HG02798 (cell line): ENCODE measurements around the gene RNF220.

ENCODE experiments used
- ATAC-seq: cut with Tn5 transposase; IDR thresholded peaks from one replicate; pipeline ENCODE4 v1.9.1; 2021; ENCODE audit warnings: mild to moderate bottlenecking; ENCODE audit not compliant: unreplicated experiment, poor library complexity

The RNF220 gene

DNA sequence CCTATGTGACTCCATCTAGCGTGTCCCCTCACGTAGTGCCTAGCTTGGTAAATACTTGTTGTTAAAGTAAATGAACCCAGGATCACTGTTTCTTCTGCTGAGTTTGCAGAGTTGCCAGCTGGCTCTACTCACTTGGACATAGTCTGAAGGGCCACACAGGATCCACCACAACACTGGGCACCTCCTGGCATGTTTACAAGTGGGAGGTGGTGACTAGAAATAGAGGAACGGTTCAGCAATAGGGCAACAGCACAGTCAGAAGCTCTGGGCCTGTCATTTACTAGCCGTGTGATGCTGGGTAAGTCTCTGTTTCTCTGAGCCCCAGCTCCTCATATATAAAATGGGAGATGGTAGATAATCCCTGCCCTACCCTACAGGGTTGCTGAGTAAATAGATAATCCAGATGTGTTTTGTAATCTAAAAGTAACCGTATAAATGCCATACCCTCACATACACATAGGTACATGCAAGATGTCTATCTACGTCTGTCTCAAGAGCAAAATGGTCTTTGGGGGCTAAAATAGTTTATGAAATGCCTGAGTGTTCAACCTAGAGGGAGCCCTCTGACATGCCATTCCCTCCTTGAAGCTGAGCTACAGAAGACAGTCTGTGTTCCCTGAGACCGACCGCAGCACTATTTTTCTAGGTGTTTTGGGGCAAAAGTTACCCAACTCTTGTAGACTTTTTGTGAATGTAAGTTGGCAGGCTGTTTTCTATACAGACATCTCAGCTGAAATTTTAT lies 20.5 kb downstream of the RNF220 start:
- no peak for ATAC-seq

DNA sequence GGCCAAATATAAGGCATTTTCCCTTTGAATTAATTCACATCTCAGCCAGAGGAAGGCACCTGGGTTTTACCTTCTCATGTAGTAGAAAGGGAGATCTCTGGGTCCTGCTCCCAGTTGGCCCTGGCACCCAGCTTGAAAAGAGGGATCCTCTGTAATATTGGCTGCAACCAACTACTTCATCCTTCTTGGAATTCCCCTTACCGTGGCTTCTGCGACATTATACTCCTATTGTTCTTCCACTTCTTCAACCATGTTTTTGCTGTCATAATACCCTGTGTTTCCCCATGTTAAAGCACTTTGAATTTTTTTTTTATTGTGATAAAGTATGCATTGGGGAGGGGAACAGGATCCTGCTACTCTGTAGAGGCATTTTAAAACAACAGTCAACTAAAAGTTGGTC lies 26.8 kb downstream of the RNF220 start:
- no peak for ATAC-seq

DNA sequence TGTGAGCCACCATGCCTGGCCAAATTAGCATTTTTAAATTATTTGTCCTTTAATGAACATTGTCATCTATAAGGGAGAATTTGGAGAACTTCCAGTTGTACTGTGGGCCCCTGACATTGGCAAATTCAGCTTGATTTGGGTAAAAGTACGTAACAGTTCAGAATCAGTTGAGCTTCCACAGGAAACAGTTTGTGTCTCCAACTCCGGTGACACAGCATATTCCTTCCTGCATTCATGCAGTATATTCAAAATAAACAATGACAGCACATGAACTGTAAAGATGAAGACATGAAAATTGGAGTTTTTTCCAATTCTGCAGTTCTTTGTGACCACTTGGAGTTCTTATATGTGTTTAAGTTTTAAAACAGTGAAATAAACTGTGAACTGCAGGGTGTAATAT lies 28.2 kb downstream of the RNF220 start:
- no peak for ATAC-seq

DNA sequence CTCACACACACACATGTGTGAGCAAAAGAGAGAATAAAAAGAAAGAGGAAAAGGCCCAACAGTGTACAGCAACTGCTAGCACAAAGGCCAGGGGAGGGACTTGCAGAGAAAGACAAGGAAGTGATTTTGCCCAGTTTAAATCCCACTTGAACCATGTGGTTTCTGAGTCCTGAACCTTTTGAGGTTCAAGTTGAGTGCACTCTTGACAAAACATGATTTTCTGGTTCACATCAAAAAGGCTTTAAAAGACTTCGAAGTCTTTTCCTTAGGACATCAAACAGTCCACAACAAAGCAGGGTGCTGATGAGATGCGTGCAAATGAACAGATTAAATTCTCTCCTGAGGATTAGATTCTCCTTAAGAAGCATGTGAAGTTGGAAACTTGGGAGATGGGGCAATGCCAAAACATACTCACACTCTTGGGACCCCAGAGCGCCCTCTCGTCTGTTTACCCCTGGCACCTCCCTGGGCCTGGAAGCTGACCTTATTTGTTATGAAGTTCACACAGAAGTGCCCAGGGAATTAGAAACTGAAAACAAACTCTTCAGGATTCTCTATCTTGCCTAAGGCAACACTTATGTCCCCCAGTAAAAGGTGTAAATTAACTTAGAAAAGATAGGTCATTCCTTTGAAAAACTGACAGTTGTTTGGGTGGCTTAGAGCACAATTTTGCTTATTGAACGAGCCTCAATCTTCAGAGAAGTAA lies 31.5 kb downstream of the RNF220 start:
- ATAC-seq: no peak

DNA sequence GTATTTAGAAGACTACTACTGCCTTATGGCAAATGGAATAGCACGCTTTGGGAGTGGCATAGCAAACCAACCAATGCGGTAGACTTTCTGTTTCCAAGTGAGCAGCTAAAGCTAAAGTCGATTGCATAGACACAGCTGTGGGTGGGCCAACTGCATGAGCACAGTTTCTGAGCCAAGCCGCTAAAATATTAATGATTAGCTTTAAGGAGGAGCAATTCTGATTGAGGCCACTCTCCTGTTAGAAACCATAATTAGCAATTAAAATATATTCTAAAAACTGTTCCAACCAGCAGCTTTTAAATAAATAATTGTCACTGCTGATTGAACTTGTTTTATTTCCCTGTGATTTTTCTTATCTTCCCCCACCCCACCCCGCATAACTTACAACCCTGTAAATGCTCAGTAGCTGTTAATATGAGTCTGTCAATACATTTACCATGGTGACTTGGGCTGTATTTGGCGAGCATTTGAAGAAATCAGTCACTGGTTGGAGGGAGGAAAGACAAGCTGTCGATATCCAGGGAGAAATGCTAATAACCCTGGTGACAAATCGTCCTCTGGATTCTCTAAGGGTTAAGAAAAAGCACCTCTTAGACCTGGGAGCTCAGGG lies 32.2 kb downstream of the RNF220 start:
- no peak for ATAC-seq

DNA sequence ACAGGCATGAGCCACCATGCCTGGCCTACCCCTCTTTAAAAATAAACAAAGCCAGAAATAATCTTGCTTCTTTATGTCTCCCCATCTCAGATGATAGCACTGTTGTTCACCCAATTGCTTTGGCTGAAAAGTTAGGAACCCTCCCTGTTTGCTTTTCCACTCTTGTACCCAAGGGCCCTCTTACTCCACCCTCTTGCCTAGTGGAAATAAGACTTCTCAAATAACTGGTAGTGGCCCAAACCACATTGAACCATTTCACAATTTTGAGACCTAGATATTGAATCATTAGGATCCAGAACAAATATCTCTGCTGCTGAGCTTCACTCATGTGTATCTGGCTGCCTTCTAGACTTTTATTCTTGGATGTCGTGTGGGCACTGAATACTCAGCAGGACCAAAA lies 37.7 kb downstream of the RNF220 start:
- no peak for ATAC-seq

DNA sequence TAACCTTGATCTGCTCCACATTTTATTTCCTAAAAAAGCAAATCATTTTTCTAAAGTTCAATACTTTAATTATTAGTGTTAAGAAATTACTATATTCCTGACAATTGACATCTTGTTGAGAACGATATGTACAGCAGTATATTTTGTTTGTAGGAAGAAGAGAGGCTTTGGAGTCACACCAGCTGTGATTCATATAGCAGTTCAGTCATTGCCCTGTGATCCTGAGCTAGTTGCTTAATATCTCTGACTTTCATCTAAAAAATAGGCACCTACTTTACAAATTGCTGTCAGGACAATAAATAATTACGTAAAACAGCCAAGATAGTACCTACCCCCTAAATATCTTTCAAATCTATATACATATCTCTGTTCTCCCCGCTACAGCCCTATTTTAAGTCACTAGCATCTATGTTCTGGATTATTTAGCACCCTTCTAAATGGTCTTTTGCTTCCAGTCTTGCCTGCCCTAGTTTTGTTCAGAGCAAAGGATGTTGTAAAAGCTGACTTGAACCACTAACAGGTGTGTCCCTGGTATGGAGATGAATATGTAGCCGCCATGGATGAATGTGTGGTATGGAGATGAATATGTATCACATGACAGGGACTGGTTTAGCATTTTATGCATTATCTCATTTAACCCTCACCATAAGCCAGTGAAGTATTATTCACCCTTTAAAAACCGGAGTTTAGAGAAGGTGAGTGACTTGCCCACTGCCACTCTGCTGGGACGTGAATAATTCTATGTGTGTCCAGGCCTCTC lies 42.2 kb downstream of the RNF220 start:
- ATAC-seq: no peak

DNA sequence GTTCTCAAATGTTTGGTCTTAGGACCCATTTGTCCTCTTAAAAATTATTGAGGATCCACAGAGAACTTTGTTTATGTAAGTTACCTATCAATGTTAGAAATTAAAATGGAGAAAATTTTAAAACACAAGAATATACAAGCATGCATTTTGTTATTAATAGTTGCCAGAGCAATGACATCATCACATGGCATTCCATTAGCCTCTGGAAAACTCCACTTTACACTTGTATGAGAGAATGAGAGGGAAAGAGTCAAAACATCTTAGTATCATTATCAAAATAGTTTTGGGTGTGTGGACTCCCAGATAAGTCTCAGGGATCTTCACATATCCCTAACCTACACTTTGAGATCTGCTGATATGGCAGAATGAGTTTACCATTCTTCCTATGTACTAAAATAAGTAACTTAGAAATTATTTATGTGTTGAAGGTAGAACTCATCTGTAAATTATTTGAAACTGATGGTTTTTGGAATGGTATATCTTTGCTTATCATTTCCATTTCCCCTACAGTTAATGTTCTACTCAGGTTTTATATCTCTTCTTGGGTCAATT lies 48.8 kb downstream of the RNF220 start:
- ATAC-seq: no peak

DNA sequence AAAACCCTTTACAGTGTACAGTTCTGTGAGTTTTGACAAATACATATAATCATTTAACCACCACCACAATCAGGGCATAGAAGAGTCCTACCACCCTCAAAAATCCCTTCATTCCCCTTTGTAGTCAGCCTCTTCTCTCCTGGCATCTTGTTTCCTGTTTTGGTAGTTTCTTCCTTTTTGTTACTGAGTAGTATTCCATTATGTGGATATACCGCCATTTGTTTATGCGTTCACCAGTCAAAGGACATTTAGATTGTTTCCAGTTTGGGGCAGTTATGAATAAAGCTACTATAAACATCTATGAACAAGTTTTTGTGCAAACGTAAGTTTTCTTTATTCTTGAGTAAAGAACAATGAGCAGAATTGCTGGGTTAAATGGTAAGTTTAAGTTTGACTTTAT lies 49.6 kb downstream of the RNF220 start:
- ATAC-seq: no peak

DNA sequence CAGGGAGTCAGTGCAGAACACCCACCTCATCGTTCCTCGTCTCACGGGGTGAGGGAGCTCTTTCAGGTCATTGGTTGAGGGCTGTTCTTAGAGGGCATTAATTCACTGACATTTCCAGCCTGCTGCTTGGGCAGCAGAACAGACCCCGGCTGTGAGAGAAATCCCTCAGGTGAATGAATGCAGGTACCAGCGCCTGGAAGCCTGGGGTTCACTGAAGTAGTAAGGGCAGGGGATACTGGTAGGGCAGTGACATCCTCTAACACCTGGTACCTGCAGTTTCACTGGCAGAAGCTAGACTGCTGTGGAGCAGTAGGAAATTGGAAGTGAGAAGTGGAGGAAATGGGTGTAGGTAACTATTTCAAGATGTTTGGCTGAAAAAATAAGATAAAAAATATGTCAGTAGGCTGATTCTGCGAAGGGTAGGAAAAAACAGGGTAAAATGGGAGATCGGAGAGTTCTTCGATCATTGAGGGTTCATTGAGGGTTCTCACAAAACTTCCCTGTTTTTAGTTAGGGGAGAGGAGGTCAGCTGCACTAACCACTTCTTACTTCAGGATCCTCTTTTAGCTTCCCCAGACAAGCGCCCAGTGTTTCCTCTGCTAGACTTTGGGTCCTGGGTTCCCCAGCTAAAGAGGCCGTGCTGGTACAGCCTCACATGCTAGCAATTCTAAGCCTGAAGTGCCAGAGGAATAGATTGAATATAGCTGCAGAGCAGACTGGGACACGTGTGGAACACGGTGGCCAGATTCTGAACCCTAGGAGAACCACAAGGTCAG lies 55.2 kb downstream of the RNF220 start:
- no peak for ATAC-seq

DNA sequence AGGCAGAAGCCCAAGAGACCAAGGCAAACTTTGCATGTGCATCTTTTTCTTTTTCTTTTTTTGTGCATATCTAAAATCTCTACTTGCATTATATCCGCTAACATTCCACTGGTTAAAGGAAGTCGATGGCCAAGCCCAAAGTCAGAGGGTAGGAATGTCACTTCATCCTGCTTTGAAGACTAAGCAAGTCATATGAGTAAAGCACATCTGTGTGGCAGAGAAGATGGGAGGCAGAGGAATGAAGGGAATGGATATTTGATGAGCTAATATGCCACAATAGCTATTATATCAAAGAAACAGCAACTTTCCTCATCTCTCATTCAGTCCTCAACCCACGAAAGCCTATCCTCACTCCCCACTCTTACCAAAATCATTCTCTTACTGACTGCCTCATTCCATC lies 59.3 kb downstream of the RNF220 start:
- no peak for ATAC-seq

DNA sequence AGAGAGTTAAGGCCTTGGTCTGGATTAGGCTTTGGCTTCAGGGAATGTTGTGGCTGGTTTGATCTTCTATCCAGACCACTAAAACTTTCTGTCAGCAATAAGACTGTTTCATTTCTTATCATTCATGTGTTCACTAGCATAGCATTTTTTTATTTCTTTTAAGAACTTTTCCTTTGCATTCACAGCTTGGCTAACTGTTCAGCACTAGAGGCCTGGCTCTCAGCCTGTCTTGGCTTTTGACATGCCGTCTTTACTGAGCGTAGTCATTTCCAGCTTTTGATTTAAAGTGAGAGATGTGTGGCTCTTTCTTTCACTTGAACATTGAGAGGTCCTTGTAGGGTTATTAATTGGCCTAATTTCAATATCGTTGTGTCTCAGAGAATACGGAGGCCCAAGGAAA lies 62.5 kb downstream of the RNF220 start:
- ATAC-seq: no peak

DNA sequence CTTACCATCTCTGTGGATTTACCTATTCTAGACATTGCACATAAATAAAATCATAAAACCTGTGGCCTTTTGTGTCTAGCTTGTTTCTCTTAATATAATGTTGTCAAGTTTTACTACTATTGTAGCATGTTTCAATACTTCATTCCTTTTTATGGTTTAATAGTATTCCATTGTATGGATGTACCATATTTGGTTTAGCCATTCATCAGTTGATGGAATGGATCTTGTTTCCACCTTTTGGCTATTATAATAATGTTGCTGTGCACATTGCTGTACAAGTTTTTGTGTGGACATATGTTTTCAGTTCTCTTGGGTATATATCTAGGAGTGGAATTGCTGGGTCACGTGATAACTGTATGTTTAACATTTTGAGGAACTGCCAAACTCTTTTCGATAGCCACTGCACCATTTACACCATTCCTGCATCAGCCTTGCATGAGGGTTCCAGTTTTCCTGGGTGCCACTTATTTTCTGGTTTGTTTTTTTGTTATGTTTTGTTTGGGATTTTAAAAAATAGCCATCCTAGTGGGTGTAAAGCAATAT lies 66.9 kb downstream of the RNF220 start:
- no peak for ATAC-seq

DNA sequence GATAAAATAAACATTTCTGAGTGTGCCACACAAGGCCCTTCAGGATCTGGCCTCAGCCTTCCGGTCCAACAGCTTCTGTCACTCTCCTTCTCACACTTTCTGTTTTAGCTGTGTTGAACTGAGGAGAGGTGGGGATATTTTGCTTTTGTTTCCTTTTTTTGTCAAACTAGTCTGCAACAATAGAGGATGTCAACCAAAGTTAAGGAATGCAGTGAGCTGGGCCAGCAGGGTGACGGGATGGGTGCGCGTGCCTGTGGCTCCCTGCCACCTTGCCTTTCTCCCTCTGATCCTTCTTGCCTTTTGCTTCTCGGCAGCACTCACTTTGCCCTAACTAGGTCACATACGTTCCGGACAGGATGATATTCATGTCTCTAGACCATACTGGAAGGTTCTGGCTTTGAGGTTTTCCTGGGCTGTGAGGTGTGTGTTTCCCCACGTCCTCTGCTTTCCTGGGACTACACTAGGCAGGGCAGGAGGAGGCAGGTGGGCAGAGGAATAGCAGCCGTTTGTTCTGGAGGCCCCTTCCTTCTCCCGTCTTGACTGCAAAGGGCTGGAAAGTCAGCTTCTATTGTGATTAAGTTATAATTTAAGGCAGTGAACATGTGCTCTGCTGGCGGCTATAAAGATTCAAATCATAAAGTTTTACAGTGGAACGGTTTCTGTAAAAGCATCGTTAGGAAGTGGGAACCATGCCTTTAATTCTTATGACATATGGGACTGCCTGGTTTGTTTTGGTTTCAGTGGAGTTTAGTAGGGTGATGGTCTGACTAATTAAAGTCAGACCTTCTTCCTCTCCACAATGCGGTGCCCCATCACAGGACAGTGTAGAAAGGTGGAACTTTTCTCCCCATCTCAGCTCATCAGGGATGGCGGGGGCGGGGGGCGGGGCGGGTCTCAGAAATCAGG lies 67.8 kb downstream of the RNF220 start:
- ATAC-seq: no peak

DNA sequence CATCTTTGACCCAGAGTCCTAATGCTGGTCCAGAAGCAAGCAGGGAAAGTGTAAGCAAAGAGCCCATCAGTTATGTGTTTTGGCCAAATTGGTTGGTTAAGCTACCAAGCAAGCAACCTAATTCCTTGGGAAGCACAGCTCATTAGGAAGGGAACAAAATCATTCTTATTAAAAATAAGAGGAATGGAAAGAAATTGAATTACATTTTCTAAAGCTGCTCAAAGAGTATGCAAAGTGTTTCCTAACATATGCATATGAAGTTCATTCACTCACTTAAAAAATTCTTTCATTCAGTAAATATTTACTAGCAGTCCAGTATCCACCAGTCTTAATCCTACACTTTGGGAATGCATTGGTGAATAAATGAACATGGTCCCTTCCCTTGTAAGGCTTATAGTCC lies 71.8 kb downstream of the RNF220 start:
- ATAC-seq: no peak

DNA sequence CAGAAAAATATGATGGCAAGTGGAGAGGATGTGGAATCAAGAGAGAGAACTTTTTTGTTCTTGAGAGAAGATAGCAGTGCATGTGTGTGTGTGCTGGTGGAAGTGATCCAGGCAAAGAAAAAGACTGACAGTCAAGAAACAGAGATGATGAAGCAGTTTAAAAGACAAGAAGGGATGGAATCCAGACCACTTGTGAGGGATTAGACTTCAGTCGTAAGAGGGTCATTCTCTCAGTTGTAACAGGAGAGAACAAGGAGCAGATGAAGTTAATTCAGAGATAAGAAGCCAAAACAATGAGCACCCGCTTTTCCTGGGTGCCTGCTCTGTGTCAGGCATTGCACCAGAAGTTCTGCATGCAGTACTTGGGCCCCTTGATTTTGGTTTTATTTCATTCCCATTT lies 76.6 kb downstream of the RNF220 start:
- ATAC-seq: no peak

DNA sequence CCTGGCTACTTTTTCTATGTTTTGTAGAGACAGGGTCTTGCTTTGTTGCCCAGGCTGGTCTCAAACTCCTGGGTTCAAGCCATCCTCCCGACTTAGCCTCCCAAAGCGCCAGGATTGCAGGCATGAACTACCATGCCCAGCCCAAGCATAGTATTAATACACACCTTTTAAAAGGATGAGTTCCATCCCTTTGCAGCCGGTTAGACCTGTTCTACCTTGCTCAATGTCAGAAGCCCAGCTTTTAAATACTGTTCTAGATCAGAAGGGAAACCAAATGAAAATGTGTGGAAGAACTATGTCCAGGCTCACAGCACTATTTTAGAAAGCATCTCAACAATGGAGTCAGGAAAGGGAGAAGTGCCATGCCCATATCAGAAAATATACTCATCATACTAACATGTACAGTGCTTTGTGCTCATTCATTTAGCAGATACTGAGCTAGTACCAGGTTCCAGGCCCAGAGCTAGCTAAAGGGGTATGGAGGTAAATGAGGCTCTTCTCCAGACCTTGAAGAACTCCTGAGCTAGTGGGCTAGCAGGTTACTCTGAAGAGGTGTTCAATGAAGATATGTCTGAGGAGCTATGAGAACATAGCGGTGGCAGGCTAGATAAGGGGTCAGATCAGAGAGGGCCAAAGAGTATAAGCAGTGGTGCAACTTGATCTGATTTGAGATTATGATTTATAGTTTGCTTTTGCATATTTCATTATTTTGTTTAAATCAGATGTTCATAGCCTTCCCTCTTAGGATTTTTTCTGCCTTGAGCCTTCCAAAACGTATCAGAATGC lies 78.2 kb downstream of the RNF220 start:
- ATAC-seq: no peak

DNA sequence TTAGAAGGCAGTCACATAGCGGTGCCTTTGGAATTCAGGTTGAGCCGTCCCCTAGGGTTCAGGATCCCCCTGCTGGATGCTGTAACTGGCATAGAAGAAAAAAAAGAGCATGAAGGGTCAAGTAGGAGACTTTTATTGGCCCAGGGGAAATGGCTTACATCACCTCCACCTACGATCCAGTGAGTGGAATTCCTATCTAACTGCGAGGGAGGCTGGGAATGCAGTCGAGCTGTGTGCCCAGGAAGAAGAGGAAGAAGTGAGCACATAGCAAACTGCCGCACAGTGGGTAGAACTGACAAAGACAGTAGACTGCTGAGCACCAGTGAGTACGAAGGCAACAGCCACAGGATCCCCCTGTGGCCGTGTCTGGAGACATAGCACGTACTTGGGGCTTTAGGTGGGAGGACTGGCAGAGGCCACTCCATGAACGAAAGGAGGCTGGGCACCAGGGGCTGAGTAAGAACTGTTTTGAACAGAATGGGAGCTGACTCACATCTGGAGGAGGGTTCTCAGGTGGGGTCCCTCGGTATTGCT lies 79.2 kb downstream of the RNF220 start:
- no peak for ATAC-seq
